ENCODE results near the gene IQSEC1.

The IQSEC1 gene

GRCh38 chr3:13119471-13120220 lies 46.4 kb upstream of the IQSEC1 start:
- in situ Hi-C loops (cut with MboI; ENCODE audit: low pct_unique_long_range_greater_than_20kb, low sequenced_read_pairs, unreplicated experiment) = no loop called here
- no peak for DNase-seq (ENCODE audit: low spot score)
- TF ChIP-seq, protein P1, sequence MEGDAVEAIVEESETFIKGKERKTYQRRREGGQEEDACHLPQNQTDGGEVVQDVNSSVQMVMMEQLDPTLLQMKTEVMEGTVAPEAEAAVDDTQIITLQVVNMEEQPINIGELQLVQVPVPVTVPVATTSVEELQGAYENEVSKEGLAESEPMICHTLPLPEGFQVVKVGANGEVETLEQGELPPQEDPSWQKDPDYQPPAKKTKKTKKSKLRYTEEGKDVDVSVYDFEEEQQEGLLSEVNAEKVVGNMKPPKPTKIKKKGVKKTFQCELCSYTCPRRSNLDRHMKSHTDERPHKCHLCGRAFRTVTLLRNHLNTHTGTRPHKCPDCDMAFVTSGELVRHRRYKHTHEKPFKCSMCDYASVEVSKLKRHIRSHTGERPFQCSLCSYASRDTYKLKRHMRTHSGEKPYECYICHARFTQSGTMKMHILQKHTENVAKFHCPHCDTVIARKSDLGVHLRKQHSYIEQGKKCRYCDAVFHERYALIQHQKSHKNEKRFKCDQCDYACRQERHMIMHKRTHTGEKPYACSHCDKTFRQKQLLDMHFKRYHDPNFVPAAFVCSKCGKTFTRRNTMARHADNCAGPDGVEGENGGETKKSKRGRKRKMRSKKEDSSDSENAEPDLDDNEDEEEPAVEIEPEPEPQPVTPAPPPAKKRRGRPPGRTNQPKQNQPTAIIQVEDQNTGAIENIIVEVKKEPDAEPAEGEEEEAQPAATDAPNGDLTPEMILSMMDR (IDR thresholded peaks at IDR 0.05; ENCODE audit: extremely low read depth, insufficient read depth, missing control alignments) = no peak

GRCh38 chr3:13116426-13116825 lies 43.2 kb upstream of the IQSEC1 start:
- TF ChIP-seq, protein P1 (IDR thresholded peaks at IDR 0.05; ENCODE audit: extremely low read depth, insufficient read depth, missing control alignments) = no peak
- no peak for DNase-seq (ENCODE audit: low spot score)
- in situ Hi-C loops (cut with MboI; ENCODE audit: low pct_unique_long_range_greater_than_20kb, low sequenced_read_pairs, unreplicated experiment) = no loop called here

- no peak for DNase-seq (ENCODE audit: low spot score)
- in situ Hi-C loops (cut with MboI; ENCODE audit: low pct_unique_long_range_greater_than_20kb, low sequenced_read_pairs, unreplicated experiment) = no loop called here
- TF ChIP-seq, protein P1 (IDR thresholded peaks at IDR 0.05; ENCODE audit: extremely low read depth, insufficient read depth, missing control alignments) = no peak
These were observed 42.8 kb upstream of the IQSEC1 start for GRCh38 chr3:13115991-13116390.

DNA sequence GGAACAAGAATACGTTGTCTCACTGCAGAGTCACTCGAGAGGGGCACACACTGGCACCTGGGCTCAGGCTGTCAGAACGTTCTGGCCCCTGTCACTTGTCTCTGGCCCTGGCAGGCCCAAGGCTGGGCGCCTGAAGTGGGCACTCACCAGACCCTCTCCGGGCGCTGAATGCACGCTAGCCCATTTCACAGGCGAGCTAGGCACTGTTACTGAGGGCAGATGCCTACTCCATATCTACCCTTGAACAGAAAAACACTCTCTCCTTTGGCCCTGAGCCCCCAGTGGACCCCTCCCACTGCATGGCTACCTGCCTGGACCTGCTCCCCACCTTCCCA lies 42.3 kb upstream of the IQSEC1 start:
- in situ Hi-C loops (cut with MboI; ENCODE audit: low pct_unique_long_range_greater_than_20kb, low sequenced_read_pairs, unreplicated experiment) = no loop called here
- no peak for DNase-seq (ENCODE audit: low spot score)
- TF ChIP-seq, protein P1 (IDR thresholded peaks at IDR 0.05; ENCODE audit: extremely low read depth, insufficient read depth, missing control alignments) = no peak

GRCh38 chr3:13114811-13115575 lies 41.8 kb upstream of the IQSEC1 start:
- in situ Hi-C loops (cut with MboI; ENCODE audit: low pct_unique_long_range_greater_than_20kb, low sequenced_read_pairs, unreplicated experiment) = no loop called here
- TF ChIP-seq, protein P1 (IDR thresholded peaks at IDR 0.05; ENCODE audit: extremely low read depth, insufficient read depth, missing control alignments) = no peak
- DNase-seq (ENCODE audit: low spot score) = no peak

DNA sequence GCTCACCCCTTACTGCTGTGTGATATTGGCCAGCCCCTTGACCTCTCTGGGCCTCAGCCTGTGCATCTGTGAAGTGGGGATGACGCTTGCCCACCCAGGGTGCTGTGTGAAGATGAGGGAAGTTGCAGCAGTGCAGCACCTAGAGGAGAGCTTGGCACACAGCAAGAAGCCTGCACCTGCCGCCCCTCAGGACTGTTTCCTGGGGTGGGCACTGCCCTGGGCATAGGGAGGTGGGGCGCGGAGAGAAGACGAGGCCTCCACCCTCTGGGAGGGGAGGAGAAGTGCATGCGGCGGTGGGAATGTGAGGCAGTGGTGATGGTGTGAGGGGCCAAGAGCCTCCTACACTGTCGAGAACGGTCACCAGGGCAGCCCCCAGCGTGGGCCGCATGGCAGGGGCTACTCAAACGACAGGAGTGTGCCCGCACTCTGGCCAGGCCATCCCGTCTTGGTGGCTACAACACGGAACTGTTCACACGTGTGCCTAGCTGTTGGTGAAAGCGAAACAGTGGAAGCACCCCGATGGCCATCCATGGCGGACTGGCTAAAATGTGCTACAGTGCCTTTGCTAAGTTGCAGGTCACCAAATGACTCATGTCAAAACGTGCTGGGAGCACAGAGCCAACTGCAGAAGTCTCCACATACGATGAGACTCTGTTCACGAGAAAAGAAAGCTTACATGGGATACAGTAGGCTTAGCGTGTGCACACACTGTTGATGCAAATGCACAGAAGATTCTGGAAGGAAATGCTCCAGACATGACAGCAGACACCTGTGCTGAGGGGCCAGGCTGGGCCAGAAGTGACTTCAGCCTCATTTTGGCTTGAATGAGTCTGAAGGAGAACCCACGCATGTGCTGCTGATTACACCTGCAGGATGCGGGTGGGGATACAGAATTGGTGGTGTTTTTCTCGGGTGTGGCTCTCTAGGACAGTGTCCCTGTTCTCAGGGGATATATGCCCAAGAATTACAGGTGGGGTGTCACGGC lies 40.4 kb upstream of the IQSEC1 start:
- TF ChIP-seq, protein P1 (IDR thresholded peaks at IDR 0.05; ENCODE audit: extremely low read depth, insufficient read depth, missing control alignments) = no peak
- DNase-seq (ENCODE audit: low spot score) = no peak
- in situ Hi-C loops (cut with MboI; ENCODE audit: low pct_unique_long_range_greater_than_20kb, low sequenced_read_pairs, unreplicated experiment) = no loop called here
